ENCODE data around the gene RABGAP1L. TPM values are rescaled to one million over a fixed set of nuclear protein-coding genes. Genes with fewer than 3 reads are reported as not detected.

The RABGAP1L gene
- total and polyA plus RNA-seq, 2 donors (not counting 3 experiments of a cell fraction or from before 2014, with no cell fraction given), result 6.4 to 22.2 TPM

DNA sequence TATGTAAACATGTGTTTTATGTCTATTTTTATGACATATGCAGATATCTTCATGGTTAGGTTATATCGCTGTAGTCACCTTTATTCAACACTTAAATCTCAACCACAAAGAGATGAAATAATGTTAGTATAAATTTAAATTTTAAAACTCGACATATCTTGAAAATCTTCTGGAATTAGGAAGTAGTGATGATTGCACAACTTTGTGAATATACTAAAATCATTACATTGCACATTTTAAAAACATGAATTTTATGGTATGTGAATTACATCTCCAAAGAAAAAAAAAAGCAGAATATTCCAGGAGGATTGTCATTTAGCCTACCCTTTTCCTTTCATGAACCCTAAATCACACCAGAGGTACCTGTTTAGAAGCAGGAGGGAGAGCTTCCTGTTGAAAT is 801.0 kb downstream of the RABGAP1L start:
- DNase-seq (ENCODE audit: low read depth, low spot score), result no peak
- TF ChIP-seq, protein P1, sequence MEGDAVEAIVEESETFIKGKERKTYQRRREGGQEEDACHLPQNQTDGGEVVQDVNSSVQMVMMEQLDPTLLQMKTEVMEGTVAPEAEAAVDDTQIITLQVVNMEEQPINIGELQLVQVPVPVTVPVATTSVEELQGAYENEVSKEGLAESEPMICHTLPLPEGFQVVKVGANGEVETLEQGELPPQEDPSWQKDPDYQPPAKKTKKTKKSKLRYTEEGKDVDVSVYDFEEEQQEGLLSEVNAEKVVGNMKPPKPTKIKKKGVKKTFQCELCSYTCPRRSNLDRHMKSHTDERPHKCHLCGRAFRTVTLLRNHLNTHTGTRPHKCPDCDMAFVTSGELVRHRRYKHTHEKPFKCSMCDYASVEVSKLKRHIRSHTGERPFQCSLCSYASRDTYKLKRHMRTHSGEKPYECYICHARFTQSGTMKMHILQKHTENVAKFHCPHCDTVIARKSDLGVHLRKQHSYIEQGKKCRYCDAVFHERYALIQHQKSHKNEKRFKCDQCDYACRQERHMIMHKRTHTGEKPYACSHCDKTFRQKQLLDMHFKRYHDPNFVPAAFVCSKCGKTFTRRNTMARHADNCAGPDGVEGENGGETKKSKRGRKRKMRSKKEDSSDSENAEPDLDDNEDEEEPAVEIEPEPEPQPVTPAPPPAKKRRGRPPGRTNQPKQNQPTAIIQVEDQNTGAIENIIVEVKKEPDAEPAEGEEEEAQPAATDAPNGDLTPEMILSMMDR (IDR thresholded peaks at IDR 0.05; ENCODE audit: extremely low read depth in 1 of 2, insufficient read depth in 1 of 2, low read depth in 1 of 2, low read length in 2 of 2), result no peak
- TF ChIP-seq, protein P2, sequence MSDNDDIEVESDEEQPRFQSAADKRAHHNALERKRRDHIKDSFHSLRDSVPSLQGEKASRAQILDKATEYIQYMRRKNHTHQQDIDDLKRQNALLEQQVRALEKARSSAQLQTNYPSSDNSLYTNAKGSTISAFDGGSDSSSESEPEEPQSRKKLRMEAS (IDR thresholded peaks at IDR 0.05; ENCODE audit: insufficient read depth, insufficient read length), result no peak
- no peak for TF ChIP-seq MYC (IDR thresholded peaks at IDR 0.05; ENCODE audit: low read depth, low read length)
- Histone ChIP-seq H3K27me3 (ENCODE audit: control insufficient read depth in 2 of 2, insufficient read depth in 2 of 2, low read length in 2 of 2) (no peaks in the 10 kb centered on the region), H3K4me2 (ENCODE audit: insufficient read depth, low read length) (no peak overlapping the region), H4K20me1 (replicated peaks; ENCODE audit: control insufficient read depth, extremely low read depth, insufficient read depth, low read length) (no peaks in the 10 kb centered on the region), H3K9me3 (replicated peaks; ENCODE audit: control insufficient read depth, insufficient read depth, low read length) (no peaks in the 10 kb centered on the region), H3K27ac (ENCODE audit: insufficient read depth, low read depth, low read length) (no peak overlapping the region), H3K36me3 (ENCODE audit: control insufficient read depth in 2 of 2, extremely low read depth in 1 of 2, insufficient read depth in 2 of 2, low read length in 2 of 2) (no peaks in the 10 kb centered on the region), H3K9me1 (replicated peaks; ENCODE audit: control insufficient read depth, extremely low read depth, insufficient read depth, low read length) (no peaks in the 10 kb centered on the region), H3K4me3 (replicated peaks in 1 of 3; ENCODE audit: insufficient read depth in 1 of 3, low read depth in 1 of 3, low read length in 3 of 3) (no peak overlapping the region), H3K9ac (replicated peaks; ENCODE audit: extremely low read depth, insufficient read depth, low read length) (no peak overlapping the region), H3K79me2 (ENCODE audit: control insufficient read depth, insufficient read depth, low read length) (no peaks in the 10 kb centered on the region), H2AFZ (ENCODE audit: low read depth, low read length) (no peak overlapping the region), H3K4me1 (ENCODE audit: control insufficient read depth, extremely low read depth, insufficient read depth, low read length) (no peaks in the 10 kb centered on the region)
- dilution Hi-C loops (cut with MboI; ENCODE audit: extremely low pct_ligation_motif_present, low sequenced_read_pairs), result no loop called here
- no peak for FAIRE-seq
- ChIA-PET CTCF (no interaction called here), POLR2A (no interaction called here)
- intact Hi-C loops (cut with micrococcal nuclease), result no loop called here
- no TSS peak for BruUV-seq (replicated peaks)

DNA sequence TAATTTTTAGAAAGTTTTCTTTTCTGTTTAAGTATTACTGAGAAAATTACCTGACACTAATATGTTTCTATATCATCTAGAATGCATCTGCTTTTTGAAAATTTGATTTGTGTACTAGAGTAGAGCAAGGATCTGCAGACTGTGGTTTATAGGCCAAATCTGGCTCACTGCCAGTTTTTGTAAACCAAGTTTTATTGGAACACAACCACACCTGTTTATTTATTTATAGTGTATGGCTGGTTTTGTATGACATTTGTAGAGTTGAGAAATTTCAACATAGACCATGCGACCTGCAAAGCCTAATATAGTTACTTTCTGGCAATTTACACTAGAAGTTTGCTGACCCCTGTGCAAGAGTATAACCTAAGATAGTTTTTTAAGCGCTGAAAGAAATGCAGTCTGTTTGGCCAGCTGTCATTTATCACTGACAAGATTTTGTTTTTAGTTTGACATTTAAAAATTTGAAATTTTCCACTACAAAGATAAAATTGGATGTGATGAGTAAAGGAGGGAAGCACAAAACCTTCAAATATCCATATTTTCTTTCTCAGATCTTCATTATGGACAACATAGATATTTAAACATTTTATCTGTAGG is 804.3 kb downstream of the RABGAP1L start:
- H3K4me1 ChIP-seq (ENCODE audit: control insufficient read depth, extremely low read depth, insufficient read depth, low read length), result peaks cover 19% of the 10 kb centered on the region
- no peak for DNase-seq (ENCODE audit: low read depth, low spot score)
- H3K27me3 ChIP-seq (ENCODE audit: control insufficient read depth in 2 of 2, insufficient read depth in 2 of 2, low read length in 2 of 2), result no peaks in the 10 kb centered on the region
- H3K79me2 ChIP-seq (ENCODE audit: control insufficient read depth, insufficient read depth, low read length), result no peaks in the 10 kb centered on the region
- H3K36me3 ChIP-seq (ENCODE audit: control insufficient read depth in 2 of 2, extremely low read depth in 1 of 2, insufficient read depth in 2 of 2, low read length in 2 of 2), result no peaks in the 10 kb centered on the region
- no peaks in the 10 kb centered on the region for H3K9me1 ChIP-seq (replicated peaks; ENCODE audit: control insufficient read depth, extremely low read depth, insufficient read depth, low read length)
- POLR2A ChIA-PET, result no interaction called here
- no peak overlapping the region for H3K27ac ChIP-seq (ENCODE audit: insufficient read depth, low read depth, low read length)
- H3K4me3 ChIP-seq (replicated peaks in 1 of 3; ENCODE audit: insufficient read depth in 1 of 3, low read depth in 1 of 3, low read length in 3 of 3), result no peak overlapping the region
- FAIRE-seq, result no peak
- CTCF ChIA-PET, result interaction anchor here (1.0 kb wide), 1 partner anchor 15 kb away, joined by 3 read pairs; no protein-coding TSS in a partner anchor
- intact Hi-C loops (cut with micrococcal nuclease) (no loop called here), dilution Hi-C loops (cut with MboI; ENCODE audit: extremely low pct_ligation_motif_present, low sequenced_read_pairs) (no loop called here)
- H3K9ac ChIP-seq (replicated peaks; ENCODE audit: extremely low read depth, insufficient read depth, low read length), result no peak overlapping the region
- H3K9me3 ChIP-seq (replicated peaks; ENCODE audit: control insufficient read depth, insufficient read depth, low read length), result no peaks in the 10 kb centered on the region
- no TSS peak for BruUV-seq (replicated peaks)
- no peaks in the 10 kb centered on the region for H4K20me1 ChIP-seq (replicated peaks; ENCODE audit: control insufficient read depth, extremely low read depth, insufficient read depth, low read length)
- TF ChIP-seq POLR2AphosphoS5 (IDR thresholded peaks at IDR 0.05; ENCODE audit: insufficient read depth, low read depth, low read length) (no peak), JUN (IDR thresholded peaks at IDR 0.05; ENCODE audit: borderline replicate concordance, insufficient read depth, insufficient read length, low read depth) (no peak), MYC (IDR thresholded peaks at IDR 0.05; ENCODE audit: low read depth, low read length) (no peak), FOS (IDR thresholded peaks at IDR 0.05; ENCODE audit: borderline replicate concordance, insufficient read depth, low read length) (no peak), POLR2A (IDR thresholded peaks at IDR 0.05; ENCODE audit: low read depth, low read length) (no peak), GATA2 (IDR thresholded peaks at IDR 0.05; ENCODE audit: insufficient read depth, insufficient read length, low read depth, low read length) (no peak), EZH2 (IDR thresholded peaks at IDR 0.05; ENCODE audit: borderline replicate concordance, low read depth, low read length, severe bottlenecking) (no peak)
- TF ChIP-seq, protein P2 (IDR thresholded peaks at IDR 0.05; ENCODE audit: insufficient read depth, insufficient read length), result no peak
- TF ChIP-seq, protein P1 (IDR thresholded peaks at IDR 0.05; ENCODE audit: extremely low read depth in 1 of 2, insufficient read depth in 1 of 2, low read depth in 1 of 2, low read length in 2 of 2), result no peak
- no peak overlapping the region for H3K4me2 ChIP-seq (ENCODE audit: insufficient read depth, low read length)
- no peak overlapping the region for H2AFZ ChIP-seq (ENCODE audit: low read depth, low read length)

All from endothelial cell of umbilical vein (primary cell).